Karpas-422 (cell line): ENCODE measurements around the gene BTC. TPM values are rescaled to one million over a fixed set of nuclear protein-coding genes. Genes with fewer than 3 reads are reported as not detected.
A peak's percentile ranks its signal among the peaks of the same experiment; 100 is the strongest.
"Not testable (repeated sequence)": the region's sequence is repeated elsewhere in the genome, so short reads cannot be mapped to it uniquely, and the experiment has no call there.

Experiments used
- DNase-seq: peaks from one replicate; pipeline ENCODE4 v3.0.0-alpha.2; 2015
- H2AFZ ChIP-seq: fragments of 200-600 bp; sonication (generic); 2 replicates; pipeline ENCODE4 v1.6.1; 2014; ENCODE audit warnings: antibody characterized with exemption, low read length, mixed read lengths
- H3K27ac ChIP-seq: fragments of 200-600 bp; sonication (generic); 2 replicates; pipeline ENCODE4 v1.5.1; 2014; ENCODE audit warnings: mild to moderate bottlenecking, low read length, moderate library complexity
- H3K27me3 ChIP-seq: fragments of 200-600 bp; sonication (generic); 2 replicates; pipeline ENCODE4 v1.6.1; 2014; ENCODE audit warnings: low read length, mixed read lengths
- H3K36me3 ChIP-seq: fragments of 200-600 bp; sonication (generic); 2 replicates; pipeline ENCODE4 v1.6.1; 2014; ENCODE audit warnings: low read length, mixed read lengths; ENCODE audit not compliant: insufficient read depth
- H3K4me1 ChIP-seq: fragments of 200-600 bp; sonication (generic); 2 replicates; pipeline ENCODE4 v1.6.1; 2014; ENCODE audit warnings: mild to moderate bottlenecking, low read length, mixed read lengths
- H3K4me2 ChIP-seq: fragments of 200-600 bp; sonication (generic); 2 replicates; pipeline ENCODE4 v1.6.1; 2014; ENCODE audit warnings: low read length, low read depth, mild to moderate bottlenecking; ENCODE audit not compliant: poor library complexity, severe bottlenecking
- H3K4me3 ChIP-seq: fragments of 200-600 bp; sonication (generic); 2 replicates; pipeline ENCODE4 v1.5.1; 2014; ENCODE audit warnings: mild to moderate bottlenecking, antibody characterized with exemption, low read length, mixed read lengths
- H3K79me2 ChIP-seq: fragments of 200-600 bp; sonication (generic); 2 replicates; pipeline ENCODE4 v1.6.1; 2014; ENCODE audit warnings: mild to moderate bottlenecking, low read length, mixed read lengths
- H3K9ac ChIP-seq: fragments of 200-600 bp; sonication (generic); 2 replicates; pipeline ENCODE4 v1.6.0; 2014; ENCODE audit warnings: low read length
- H3K9me2 ChIP-seq: fragments of 200-600 bp; sonication (generic), shearing (Covaris generic); replicated peaks from 2 replicates; pipeline ENCODE4 v1.6.0; 2014; ENCODE audit warnings: mild to moderate bottlenecking, low read length, moderate library complexity; ENCODE audit not compliant: insufficient read depth
- H3K9me3 ChIP-seq: fragments of 300-700, 200-600 bp; sonication (generic); 2 replicates; pipeline ENCODE4 v1.6.1; 2014; ENCODE audit warnings: low read length, mixed read lengths
- H4K20me1 ChIP-seq: fragments of 200-600 bp; sonication (generic); 2 replicates; pipeline ENCODE4 v1.6.1; 2014; ENCODE audit warnings: mild to moderate bottlenecking, antibody characterized with exemption, low read length, low read depth; ENCODE audit not compliant: insufficient read depth
- total RNA-seq: library from RNA; depleted of rRNA; stranded (reverse); fragments of >200 nt; shearing (Covaris generic); gene quantifications from 2 replicates; pipeline ENCODE4 v1.2.3, GENCODE V29; 2014; ENCODE audit warnings: low replicate concordance

Gene BTC
- total RNA-seq, 1 experiment from 2014 or later: not detected

DNA sequence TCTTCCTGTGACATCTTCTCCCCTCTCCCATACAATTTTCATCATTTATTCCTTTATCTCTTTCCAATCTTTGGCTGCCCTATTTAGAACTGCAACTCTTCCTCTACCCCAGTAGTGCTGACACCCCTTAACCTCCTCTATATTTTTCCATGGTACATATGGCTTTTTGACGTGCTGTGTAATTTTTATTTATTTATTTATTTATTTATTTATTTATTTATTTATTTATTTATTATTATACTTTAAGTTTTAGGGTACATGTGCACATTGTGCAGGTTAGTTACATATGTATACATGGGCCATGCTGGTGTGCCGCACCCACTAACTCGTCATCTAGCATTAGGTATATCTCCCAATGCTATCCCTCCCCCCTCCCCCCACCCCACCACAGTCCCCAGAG is 17.7 kb upstream of the BTC start:
- not testable (repeated sequence) for H4K20me1 ChIP-seq, H3K9ac ChIP-seq, H3K79me2 ChIP-seq, H3K27ac ChIP-seq, H3K27me3 ChIP-seq, H3K36me3 ChIP-seq, H3K4me1 ChIP-seq, H3K9me3 ChIP-seq, H2AFZ ChIP-seq, H3K4me3 ChIP-seq, H3K4me2 ChIP-seq, H3K9me2 ChIP-seq, DNase-seq

DNA sequence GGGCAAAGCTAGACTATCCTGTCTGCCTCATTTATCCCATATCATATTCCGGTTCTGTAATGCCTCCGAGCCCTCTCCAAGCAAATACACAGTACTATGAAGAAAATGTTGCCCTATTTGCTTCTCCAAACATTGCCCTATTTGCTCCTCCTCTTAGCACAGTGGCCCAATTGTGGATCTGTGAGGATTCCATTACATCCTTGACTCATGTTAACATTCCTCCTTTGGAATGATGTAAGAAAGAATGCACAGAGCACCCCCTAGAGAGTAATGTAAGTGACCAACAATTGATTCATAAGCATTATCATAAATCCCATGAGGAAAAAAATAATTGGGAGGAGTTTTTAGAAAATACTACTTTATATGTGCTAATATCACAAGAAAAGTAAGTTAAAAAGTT is 11.3 kb upstream of the BTC start:
- Histone ChIP-seq H4K20me1 (no peaks in the 10 kb centered on the region), H3K27ac (no peak overlapping the region), H2AFZ (no peak overlapping the region), H3K4me1 (no peaks in the 10 kb centered on the region), H3K4me3 (no peak overlapping the region), H3K9me3 (no peaks in the 10 kb centered on the region), H3K4me2 (no peak overlapping the region), H3K79me2 (no peaks in the 10 kb centered on the region), H3K9ac (no peak overlapping the region), H3K9me2 (no peaks in the 10 kb centered on the region), H3K27me3 (no peaks in the 10 kb centered on the region), H3K36me3 (no peaks in the 10 kb centered on the region)
- DNase-seq: peak; percentile 4

DNA sequence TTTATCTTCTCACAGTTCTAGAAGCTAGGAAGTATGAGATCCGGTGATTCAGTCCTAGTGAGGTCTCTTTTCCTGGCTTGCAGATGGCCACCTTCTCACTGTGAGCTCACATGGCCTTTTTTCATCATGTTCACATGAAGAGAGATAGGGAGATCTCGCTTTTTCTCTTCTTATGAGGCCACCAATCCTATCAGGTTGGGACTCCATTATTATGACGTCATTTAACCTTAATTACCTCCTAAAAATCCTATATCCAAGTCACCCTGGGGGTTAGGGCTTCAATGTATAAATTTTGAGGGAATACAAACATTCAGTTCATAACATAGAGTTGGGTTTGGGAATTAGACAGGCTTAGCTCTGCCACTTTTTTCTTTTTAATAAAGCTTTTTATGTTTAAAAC is 6.0 kb upstream of the BTC start:
- Histone ChIP-seq H3K36me3 (no peaks in the 10 kb centered on the region), H3K4me1 (no peaks in the 10 kb centered on the region), H3K9me3 (no peaks in the 10 kb centered on the region), H3K79me2 (no peaks in the 10 kb centered on the region), H3K9ac (no peak overlapping the region), H2AFZ (no peak overlapping the region), H3K4me3 (no peak overlapping the region), H3K4me2 (no peak overlapping the region), H4K20me1 (no peaks in the 10 kb centered on the region), H3K9me2 (no peaks in the 10 kb centered on the region), H3K27me3 (no peaks in the 10 kb centered on the region), H3K27ac (no peak overlapping the region)
- no peak for DNase-seq

DNA sequence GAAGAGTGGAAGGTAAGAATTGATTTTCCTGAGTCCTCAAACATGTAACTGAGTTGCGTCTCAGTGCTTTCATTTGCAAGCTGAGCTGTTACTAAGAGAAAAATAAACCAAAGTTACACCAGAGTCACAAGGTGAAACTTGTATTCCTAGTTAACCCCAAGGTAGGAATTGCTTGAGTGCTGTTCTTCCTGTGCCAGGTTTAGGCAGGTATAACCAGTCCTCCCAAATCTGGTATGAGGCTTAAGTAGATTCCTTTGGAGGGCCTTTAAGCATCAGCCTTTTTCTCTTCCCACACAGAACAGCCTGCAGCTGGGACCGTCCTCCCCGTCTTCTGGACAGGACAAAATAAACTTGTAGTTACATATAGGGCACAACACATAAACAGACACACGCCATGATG is 2.3 kb upstream of the BTC start:
- H3K27me3 ChIP-seq: no peaks in the 10 kb centered on the region
- H3K79me2 ChIP-seq: no peaks in the 10 kb centered on the region
- H3K36me3 ChIP-seq: no peaks in the 10 kb centered on the region
- H3K9me2 ChIP-seq: no peaks in the 10 kb centered on the region
- no peak overlapping the region for H3K9ac ChIP-seq
- peaks cover 13% of the 10 kb centered on the region for H3K4me1 ChIP-seq
- H4K20me1 ChIP-seq: no peaks in the 10 kb centered on the region
- H3K4me3 ChIP-seq: no peak overlapping the region
- H3K4me2 ChIP-seq: no peak overlapping the region
- no peak for DNase-seq
- H3K27ac ChIP-seq: no peak overlapping the region
- H2AFZ ChIP-seq: no peak overlapping the region
- H3K9me3 ChIP-seq: no peaks in the 10 kb centered on the region

DNA sequence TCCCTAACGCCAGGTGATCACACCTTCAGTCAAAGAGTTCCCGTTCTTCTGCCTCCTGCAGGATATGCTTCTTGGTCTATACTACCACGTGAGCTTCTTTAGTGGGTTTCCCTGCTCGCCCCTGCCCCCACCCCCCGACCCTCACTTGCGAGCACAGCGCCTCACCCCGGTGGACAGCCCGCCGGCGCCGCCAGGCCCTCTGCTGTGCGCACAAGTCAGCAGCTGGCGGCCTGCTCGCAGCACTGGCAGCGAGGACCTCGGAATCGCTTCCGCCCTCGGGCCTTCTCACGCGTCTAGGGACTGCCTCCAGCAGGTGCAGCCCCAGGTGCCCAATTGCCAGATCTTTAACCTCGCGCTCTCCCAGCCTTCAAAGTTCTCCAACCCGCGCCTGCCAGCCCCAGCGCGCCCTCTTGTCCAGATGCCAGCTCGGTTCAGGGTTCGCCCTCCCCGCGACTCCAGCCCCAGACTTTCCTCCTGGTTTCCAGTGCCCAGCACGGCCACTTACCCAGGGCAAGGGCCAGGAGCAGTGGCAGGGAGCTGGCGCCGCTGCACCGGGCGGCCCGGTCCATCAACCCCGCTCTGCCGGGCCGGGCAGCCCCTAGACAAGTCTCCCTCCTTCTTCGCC is 454 bp downstream of the BTC start:
- Histone ChIP-seq H3K9me3 (no peaks in the 10 kb centered on the region), H3K9me2 (no peaks in the 10 kb centered on the region), H4K20me1 (no peaks in the 10 kb centered on the region), H2AFZ (no peak overlapping the region), H3K4me1 (peaks cover 13% of the 10 kb centered on the region), H3K36me3 (no peaks in the 10 kb centered on the region), H3K4me2 (peak overlapping the region; percentile 58), H3K79me2 (no peaks in the 10 kb centered on the region), H3K27me3 (no peaks in the 10 kb centered on the region), H3K9ac (peak overlapping the region; percentile 35; the same call in 1 of the 2 replicates), H3K27ac (no peak overlapping the region), H3K4me3 (peak overlapping the region; percentile 50; the same call in 1 of the 2 replicates)
- DNase-seq: peak; percentile 60

DNA sequence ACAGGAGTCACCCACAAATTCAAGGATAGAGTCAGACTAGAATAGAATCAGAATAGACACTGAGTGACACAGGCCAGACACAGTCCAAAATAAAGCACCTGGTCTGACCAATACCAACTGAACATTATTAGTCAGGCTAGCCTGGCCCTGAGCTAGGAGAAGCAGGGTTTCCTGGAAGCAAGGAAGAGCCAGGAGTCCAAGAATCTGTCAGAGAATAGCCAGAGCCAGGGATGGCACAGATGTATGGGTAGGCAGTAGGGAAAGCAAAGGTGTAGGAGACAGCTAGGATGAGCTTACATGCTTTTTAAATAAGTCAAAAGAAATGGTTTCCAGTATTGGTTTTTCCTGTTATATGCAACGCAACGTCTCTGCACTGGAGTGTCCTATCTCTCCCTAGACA is 3.7 kb downstream of the BTC start:
- Histone ChIP-seq H2AFZ (no peak overlapping the region), H3K9ac (no peak overlapping the region), H3K4me1 (peaks cover 13% of the 10 kb centered on the region), H3K27me3 (no peaks in the 10 kb centered on the region), H3K36me3 (no peaks in the 10 kb centered on the region), H3K9me3 (no peaks in the 10 kb centered on the region), H3K27ac (no peak overlapping the region), H3K4me3 (no peak overlapping the region), H4K20me1 (no peaks in the 10 kb centered on the region), H3K9me2 (no peaks in the 10 kb centered on the region), H3K4me2 (no peak overlapping the region), H3K79me2 (no peaks in the 10 kb centered on the region)
- no peak for DNase-seq

DNA sequence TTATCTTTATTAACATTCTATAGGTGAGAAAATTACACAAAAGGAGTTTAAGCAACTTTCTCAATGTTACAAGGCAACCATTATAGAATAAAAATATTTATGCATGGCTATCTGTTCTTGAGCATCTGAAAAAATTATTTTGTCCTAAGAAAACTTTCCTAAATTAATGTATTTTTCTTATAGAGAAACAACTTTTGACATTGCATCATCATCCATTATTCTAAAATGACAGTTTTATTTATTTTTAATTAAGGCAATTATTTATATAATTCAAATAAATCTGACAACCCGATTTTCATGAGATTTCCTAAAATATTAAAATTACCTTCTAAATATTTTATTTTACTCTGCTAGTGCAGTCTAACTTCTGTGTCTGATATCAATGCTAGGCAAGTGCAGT is 4.8 kb downstream of the BTC start:
- H3K9me2 ChIP-seq: no peaks in the 10 kb centered on the region
- no peak for DNase-seq

DNA sequence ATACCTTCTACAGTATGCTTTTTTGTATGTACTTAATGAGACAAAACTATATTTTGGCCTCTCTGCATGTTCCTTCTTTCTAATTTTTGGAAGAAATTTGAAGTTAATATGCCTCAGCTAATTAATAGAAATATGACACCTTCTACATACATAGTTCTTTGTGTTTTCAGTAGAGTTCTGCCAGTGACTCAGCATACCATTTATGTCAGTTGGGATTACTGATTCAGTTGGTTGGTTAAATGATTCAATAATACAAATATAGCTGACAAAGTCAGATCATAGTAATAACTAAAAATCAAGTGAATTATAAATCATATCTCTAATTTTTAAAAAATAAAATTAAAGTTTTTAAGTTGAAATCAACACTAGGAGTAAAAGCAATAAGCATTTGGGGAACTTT is 16.8 kb downstream of the BTC start:
- H3K9me2 ChIP-seq: no peaks in the 10 kb centered on the region
- no peak overlapping the region for H3K4me3 ChIP-seq
- H3K36me3 ChIP-seq: no peaks in the 10 kb centered on the region
- H2AFZ ChIP-seq: no peak overlapping the region
- no peak for DNase-seq
- no peaks in the 10 kb centered on the region for H3K4me1 ChIP-seq
- H4K20me1 ChIP-seq: no peaks in the 10 kb centered on the region
- no peaks in the 10 kb centered on the region for H3K9me3 ChIP-seq
- no peaks in the 10 kb centered on the region for H3K27me3 ChIP-seq
- no peak overlapping the region for H3K9ac ChIP-seq
- no peaks in the 10 kb centered on the region for H3K79me2 ChIP-seq
- H3K4me2 ChIP-seq: no peak overlapping the region
- no peak overlapping the region for H3K27ac ChIP-seq

More for the DNA sequence above, 4.8 kb downstream of the BTC start:
- Histone ChIP-seq H3K36me3 (no peaks in the 10 kb centered on the region), H3K9me3 (no peaks in the 10 kb centered on the region), H3K4me3 (no peak overlapping the region), H3K27ac (no peak overlapping the region), H4K20me1 (no peaks in the 10 kb centered on the region), H3K9ac (no peak overlapping the region), H3K4me2 (no peak overlapping the region), H3K79me2 (no peaks in the 10 kb centered on the region), H3K4me1 (peaks cover 11% of the 10 kb centered on the region), H2AFZ (no peak overlapping the region), H3K27me3 (no peaks in the 10 kb centered on the region)

DNA sequence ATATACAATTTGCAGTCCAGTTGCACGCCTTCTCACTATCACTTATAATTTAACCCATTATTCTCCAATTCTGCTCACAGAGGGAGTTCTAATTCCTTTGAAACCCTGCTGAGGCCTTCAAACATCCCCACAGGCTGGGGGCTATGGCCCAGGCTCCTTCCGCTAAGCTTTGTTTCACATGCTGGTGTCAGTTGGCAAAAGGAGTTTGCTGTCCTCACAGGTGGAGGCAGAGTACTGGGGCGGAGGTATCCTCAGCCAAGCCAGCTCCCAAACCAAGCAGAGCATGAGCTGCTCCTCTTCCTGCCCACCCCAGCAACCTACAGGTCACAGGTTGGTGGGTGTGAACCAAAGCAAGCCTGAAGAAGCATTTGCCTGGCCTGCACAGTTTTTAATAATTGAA is 21.5 kb downstream of the BTC start:
- H3K27ac ChIP-seq: no peak overlapping the region
- no peaks in the 10 kb centered on the region for H3K27me3 ChIP-seq
- H3K4me3 ChIP-seq: no peak overlapping the region
- no peak overlapping the region for H3K4me2 ChIP-seq
- no peaks in the 10 kb centered on the region for H3K9me2 ChIP-seq
- no peaks in the 10 kb centered on the region for H3K36me3 ChIP-seq
- H2AFZ ChIP-seq: no peak overlapping the region
- no peak overlapping the region for H3K9ac ChIP-seq
- H4K20me1 ChIP-seq: no peaks in the 10 kb centered on the region
- H3K4me1 ChIP-seq: peaks cover 15% of the 10 kb centered on the region
- no peaks in the 10 kb centered on the region for H3K9me3 ChIP-seq
- no peak for DNase-seq
- H3K79me2 ChIP-seq: no peaks in the 10 kb centered on the region
